Neural progenitor cell (in vitro differentiated cells): Measurements from ENCODE around the gene HDAC3.

Source experiments
- EZH2 ChIP-seq: fragments of 200-600 bp; sonication (generic); IDR thresholded peaks from 2 replicates; pipeline ENCODE4 v1.6.1; 2017; ENCODE audit warnings: antibody characterized with exemption, mild to moderate bottlenecking, moderate library complexity
- EZH2phosphoT487 ChIP-seq: fragments of 200-600 bp; sonication (generic); IDR thresholded peaks from 2 replicates; pipeline ENCODE4 v1.6.1; 2017; ENCODE audit warnings: antibody characterized with exemption
- TF ChIP-seq, protein P1 (sequence below): fragments of 200-600 bp; sonication (generic); IDR thresholded peaks from 2 replicates; pipeline ENCODE4 v1.5.1; 2017; ENCODE audit warnings: antibody characterized with exemption, mild to moderate bottlenecking

DNA sequence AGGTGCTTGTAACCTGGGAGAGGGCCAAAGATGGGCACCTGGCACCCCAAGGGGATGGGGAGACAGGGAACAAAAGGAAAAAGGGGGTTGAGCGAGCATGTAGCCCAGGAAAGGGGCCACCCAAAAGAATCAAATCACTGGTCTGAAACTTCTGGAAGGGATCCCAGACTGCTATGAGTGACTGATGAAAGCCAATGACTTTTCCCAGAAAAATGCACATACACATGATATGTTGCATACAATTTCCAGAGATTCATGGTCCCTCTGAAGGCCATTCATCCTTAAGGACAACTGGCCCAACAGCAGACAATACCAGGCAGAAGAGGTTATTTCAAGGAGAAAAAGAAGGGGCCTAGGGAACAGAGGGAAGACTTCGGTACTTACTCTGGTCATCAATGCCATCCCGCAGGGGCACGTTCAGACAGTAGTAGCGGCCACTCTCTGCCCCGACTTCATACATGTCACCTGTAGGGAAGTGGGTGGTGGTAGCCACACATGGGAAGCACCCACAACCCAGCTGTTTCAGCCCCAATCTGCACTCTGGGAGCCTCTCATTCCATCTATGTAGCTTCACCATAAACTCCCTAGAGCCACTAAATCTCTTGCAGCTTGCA is 8.4 kb downstream of the HDAC3 start:
- TF ChIP-seq, protein P1, sequence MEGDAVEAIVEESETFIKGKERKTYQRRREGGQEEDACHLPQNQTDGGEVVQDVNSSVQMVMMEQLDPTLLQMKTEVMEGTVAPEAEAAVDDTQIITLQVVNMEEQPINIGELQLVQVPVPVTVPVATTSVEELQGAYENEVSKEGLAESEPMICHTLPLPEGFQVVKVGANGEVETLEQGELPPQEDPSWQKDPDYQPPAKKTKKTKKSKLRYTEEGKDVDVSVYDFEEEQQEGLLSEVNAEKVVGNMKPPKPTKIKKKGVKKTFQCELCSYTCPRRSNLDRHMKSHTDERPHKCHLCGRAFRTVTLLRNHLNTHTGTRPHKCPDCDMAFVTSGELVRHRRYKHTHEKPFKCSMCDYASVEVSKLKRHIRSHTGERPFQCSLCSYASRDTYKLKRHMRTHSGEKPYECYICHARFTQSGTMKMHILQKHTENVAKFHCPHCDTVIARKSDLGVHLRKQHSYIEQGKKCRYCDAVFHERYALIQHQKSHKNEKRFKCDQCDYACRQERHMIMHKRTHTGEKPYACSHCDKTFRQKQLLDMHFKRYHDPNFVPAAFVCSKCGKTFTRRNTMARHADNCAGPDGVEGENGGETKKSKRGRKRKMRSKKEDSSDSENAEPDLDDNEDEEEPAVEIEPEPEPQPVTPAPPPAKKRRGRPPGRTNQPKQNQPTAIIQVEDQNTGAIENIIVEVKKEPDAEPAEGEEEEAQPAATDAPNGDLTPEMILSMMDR: no peak
- TF ChIP-seq EZH2 (no peak), EZH2phosphoT487 (no peak)
